Pons (tissue), 1 donor: Measurements from ENCODE around the gene DMRT2.

ENCODE experiments used
- DNase-seq: peaks from one replicate; pipeline ENCODE4 v3.0.0-alpha.2; 2016; ENCODE audit warnings: low spot score

DMRT2 gene

GRCh38 chr9:1050125-1050895 lies at the start of gene DMRT2:
Gene DMRT2 (plus strand): TSS chr9:1050357. CDS start chr9:1051614, 1,257 bp downstream.
- peak; percentile 92 for DNase-seq

- DNase-seq: no peak
Observed at GRCh38 chr9:1001838-1002237, 48.3 kb upstream of the DMRT2 start.

GRCh38 chr9:1002678-1003077 lies 47.5 kb upstream of the DMRT2 start:
- no peak for DNase-seq

GRCh38 chr9:1005043-1005667 lies 45.0 kb upstream of the DMRT2 start:
- DNase-seq: peak; percentile 75

- DNase-seq: no peak
Observed at GRCh38 chr9:1007312-1007711, 42.8 kb upstream of the DMRT2 start.

- no peak for DNase-seq
Observed at GRCh38 chr9:1008216-1008615, 41.9 kb upstream of the DMRT2 start.

GRCh38 chr9:1009101-1009707 lies 41.0 kb upstream of the DMRT2 start:
- peak; percentile 83 for DNase-seq

- DNase-seq: no peak
Observed at GRCh38 chr9:1013021-1013420, 37.1 kb upstream of the DMRT2 start.

GRCh38 chr9:1014225-1014624 lies 35.9 kb upstream of the DMRT2 start:
- DNase-seq: no peak

- DNase-seq: no peak
Observed at GRCh38 chr9:1014640-1015039, 35.5 kb upstream of the DMRT2 start.

- no peak for DNase-seq
Observed at GRCh38 chr9:1018121-1018520, 32.0 kb upstream of the DMRT2 start.

- no peak for DNase-seq
Observed at GRCh38 chr9:1024112-1024511, 26.0 kb upstream of the DMRT2 start.

- no peak for DNase-seq
Observed at GRCh38 chr9:1025131-1025530, 25.0 kb upstream of the DMRT2 start.

- DNase-seq: no peak
Observed at GRCh38 chr9:1026219-1026618, 23.9 kb upstream of the DMRT2 start.

GRCh38 chr9:1028501-1029190 lies 21.5 kb upstream of the DMRT2 start:
- DNase-seq: no peak

- DNase-seq: no peak
Observed at GRCh38 chr9:1031951-1032601, 18.1 kb upstream of the DMRT2 start.

GRCh38 chr9:1034271-1034670 lies 15.9 kb upstream of the DMRT2 start:
- DNase-seq: no peak

- DNase-seq: no peak
Observed at GRCh38 chr9:1039589-1039988, 10.6 kb upstream of the DMRT2 start.

- DNase-seq: no peak
Observed at GRCh38 chr9:1042466-1042865, 7.7 kb upstream of the DMRT2 start.

GRCh38 chr9:1044643-1045042 lies 5.5 kb upstream of the DMRT2 start:
- DNase-seq: no peak

- no peak for DNase-seq
Observed at GRCh38 chr9:1046639-1047572, 3.3 kb upstream of the DMRT2 start.
